PFSK-1 (cell line): Measurements from ENCODE around the gene GABRB1.
A peak's percentile ranks its signal among the peaks of the same experiment; 100 is the strongest.

Experiments
- FOXP2 ChIP-seq: optimal IDR thresholded peaks from 2 replicates; pipeline ENCODE3; 2011; ENCODE audit warnings: borderline replicate concordance, control low read depth, inconsistent platforms; ENCODE audit not compliant: insufficient read depth; ENCODE audit errors: extremely low read length, extremely low read depth
- POLR2AphosphoS5 ChIP-seq: IDR thresholded peaks from 2 replicates; pipeline ENCODE4 v1.6.1; 2012; ENCODE audit warnings: low read depth, mild to moderate bottlenecking, control low read depth, low read length, moderate library complexity
- SIN3A ChIP-seq: IDR thresholded peaks from 2 replicates; pipeline ENCODE4 v1.6.1; 2012; ENCODE audit warnings: mild to moderate bottlenecking, low read length, moderate library complexity, borderline replicate concordance; ENCODE audit not compliant: insufficient read depth
- TAF1 ChIP-seq: IDR thresholded peaks from 2 replicates; pipeline ENCODE4 v1.6.1; 2012; ENCODE audit warnings: low read length, control low read depth, borderline replicate concordance; ENCODE audit not compliant: insufficient read depth
- TF ChIP-seq, protein P1 (sequence below), 2 experiments: IDR thresholded peaks; 2 replicates each; pipeline versions ENCODE4 v1.6.1 to v1.8.0; 2011 to 2012; ENCODE audit warnings: low read depth in 2 of 2, low read length in 2 of 2, control low read depth in 1 of 2, inconsistent platforms in 1 of 2, mild to moderate bottlenecking in 1 of 2, moderate library complexity in 1 of 2; ENCODE audit not compliant: insufficient read depth in 1 of 2

Gene GABRB1

DNA sequence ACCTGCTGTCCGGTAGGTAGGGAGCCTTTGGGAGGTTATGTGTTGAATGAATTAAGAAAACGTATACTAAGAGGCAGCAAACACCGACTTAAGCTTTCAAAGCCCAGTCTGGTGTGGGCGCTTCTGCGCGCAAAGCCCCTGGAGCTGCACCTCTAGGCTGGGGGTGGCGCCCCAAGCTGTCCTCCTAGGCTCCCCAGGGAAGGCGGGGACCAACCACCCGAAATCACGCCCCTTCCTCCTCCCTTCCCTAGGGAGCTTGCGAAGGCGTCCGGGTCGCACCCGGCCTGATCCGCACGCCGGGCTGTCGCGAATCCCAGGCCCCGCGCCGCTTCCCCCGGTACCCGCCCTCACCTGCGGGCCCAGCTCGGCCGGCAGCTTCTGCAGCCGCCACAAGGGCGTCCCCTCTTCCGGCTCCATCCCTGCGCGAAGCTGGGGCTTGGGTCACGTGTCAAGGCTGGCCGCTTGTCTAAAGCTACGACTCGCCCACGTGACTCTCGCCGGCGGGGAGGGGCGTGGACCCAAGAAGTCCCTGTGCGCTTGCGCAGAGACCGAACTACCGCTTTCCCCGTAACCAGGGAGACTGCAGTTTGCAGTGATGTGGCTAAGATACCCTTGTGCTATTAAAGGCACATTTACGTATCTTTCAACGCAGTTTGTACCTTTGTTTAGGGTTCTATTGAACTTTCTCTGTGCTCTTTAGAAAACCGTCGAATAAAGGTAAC is 432.0 kb downstream of the GABRB1 start, which contains the start of gene COMMD8:
TSS of gene COMMD8 (minus strand) at position 468 of the 722 bp plus-strand sequence. CDS start at position 417, 51 bp downstream.
- TF ChIP-seq TAF1 (no peak), SIN3A (0 out of 2 replicates have a peak, but pooled peaks have one; percentile 16), POLR2AphosphoS5 (peak; percentile 64)
- TF ChIP-seq, protein P1, sequence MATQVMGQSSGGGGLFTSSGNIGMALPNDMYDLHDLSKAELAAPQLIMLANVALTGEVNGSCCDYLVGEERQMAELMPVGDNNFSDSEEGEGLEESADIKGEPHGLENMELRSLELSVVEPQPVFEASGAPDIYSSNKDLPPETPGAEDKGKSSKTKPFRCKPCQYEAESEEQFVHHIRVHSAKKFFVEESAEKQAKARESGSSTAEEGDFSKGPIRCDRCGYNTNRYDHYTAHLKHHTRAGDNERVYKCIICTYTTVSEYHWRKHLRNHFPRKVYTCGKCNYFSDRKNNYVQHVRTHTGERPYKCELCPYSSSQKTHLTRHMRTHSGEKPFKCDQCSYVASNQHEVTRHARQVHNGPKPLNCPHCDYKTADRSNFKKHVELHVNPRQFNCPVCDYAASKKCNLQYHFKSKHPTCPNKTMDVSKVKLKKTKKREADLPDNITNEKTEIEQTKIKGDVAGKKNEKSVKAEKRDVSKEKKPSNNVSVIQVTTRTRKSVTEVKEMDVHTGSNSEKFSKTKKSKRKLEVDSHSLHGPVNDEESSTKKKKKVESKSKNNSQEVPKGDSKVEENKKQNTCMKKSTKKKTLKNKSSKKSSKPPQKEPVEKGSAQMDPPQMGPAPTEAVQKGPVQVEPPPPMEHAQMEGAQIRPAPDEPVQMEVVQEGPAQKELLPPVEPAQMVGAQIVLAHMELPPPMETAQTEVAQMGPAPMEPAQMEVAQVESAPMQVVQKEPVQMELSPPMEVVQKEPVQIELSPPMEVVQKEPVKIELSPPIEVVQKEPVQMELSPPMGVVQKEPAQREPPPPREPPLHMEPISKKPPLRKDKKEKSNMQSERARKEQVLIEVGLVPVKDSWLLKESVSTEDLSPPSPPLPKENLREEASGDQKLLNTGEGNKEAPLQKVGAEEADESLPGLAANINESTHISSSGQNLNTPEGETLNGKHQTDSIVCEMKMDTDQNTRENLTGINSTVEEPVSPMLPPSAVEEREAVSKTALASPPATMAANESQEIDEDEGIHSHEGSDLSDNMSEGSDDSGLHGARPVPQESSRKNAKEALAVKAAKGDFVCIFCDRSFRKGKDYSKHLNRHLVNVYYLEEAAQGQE (IDR thresholded peaks at IDR 0.05; ENCODE audit: insufficient read depth in 1 of 2, low read depth in 2 of 2, low read length in 2 of 2): no peak

DNA sequence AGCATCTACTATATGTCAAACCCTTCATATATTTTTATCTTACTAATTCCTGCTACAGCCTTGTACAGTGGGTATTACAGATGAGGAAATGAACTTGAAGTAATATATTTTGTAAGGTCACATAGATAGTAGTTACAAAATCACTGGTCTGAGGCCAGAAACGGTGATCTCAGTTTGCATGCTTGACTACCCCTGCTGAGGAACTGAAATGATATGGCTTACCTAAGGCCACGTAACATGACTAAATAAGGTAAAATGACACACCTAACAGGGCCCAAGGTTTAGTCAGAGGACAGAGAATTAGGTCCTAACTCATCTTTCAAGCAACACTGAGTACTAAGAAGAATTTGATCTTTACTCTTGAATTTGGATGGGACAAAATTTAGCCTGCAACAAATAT is 433.6 kb downstream of the GABRB1 start:
- TF ChIP-seq, protein P1 (IDR thresholded peaks at IDR 0.05; ENCODE audit: insufficient read depth in 1 of 2, low read depth in 2 of 2, low read length in 2 of 2): no peak

DNA sequence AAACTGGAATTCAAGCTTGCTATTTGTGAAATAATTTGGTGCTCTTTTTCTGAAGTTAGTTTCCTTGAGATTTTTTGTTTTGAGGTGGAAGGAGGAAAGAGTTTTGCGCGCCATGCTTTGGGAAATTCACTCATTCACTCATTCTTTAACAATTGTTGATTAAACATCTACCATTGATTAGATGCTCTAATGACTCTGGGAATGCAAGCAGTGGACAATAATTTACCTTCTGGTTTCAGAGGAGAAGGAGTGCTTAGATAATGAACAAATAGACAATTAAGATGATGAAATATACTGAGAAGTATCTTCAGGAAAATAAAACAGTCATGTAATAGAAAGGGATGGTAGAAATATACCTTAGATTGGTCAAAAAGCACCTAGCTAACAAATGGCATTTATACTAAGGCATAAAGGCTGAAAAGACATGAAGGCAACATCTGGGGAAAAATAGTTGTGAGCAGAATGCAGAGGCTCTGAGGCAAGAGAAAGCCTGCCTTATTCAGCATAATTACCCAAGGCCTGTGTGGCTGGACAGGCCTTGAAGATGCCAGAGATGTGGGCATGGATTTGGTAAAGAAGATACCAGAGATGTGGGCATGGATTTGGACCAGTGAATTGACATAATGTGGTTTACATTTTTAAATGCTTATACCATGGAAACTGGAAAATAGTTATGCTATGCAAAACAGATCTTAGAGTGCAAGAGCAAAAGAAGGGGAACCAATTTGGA is 434.9 kb downstream of the GABRB1 start:
- TF ChIP-seq SIN3A (no peak), FOXP2 (no peak), POLR2AphosphoS5 (no peak), TAF1 (no peak)
- TF ChIP-seq, protein P1 (IDR thresholded peaks at IDR 0.05; ENCODE audit: insufficient read depth in 1 of 2, low read depth in 2 of 2, low read length in 2 of 2): no peak

DNA sequence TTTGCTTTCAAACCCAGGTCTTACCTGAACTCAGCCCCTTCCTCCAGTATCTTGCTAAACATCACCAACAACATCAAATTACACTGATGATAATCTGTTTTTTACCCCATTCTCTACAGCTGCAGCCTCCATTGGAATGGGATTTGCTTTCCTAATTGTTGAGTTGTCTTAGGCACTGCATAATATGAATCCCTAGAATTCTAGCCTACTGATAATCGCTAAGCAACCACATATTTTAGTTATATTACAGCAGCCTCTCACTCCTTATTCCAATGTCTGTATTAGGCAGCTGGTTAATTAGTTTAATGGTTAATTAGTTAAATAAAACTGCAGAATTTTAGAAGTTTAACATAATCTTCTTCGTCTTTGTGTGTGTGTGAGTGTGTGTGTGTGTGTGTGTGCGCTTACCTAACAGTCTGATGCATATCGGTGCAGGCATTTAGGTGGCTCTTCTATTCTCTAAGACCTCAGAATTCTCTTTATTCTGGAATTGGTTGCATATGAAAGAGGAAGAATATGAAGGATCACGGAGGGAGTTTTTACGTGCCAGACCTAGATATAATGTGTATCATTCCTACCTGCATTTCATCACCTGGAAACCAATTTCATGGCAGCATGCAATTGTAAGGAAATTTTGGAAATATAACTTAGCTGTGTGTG is 437.5 kb downstream of the GABRB1 start:
- no peak for TF ChIP-seq SIN3A
- no peak for TF ChIP-seq POLR2AphosphoS5
- TF ChIP-seq, protein P1 (IDR thresholded peaks at IDR 0.05; ENCODE audit: insufficient read depth in 1 of 2, low read depth in 2 of 2, low read length in 2 of 2): no peak
- TF ChIP-seq TAF1: no peak
- no peak for TF ChIP-seq FOXP2
